CD4-positive, alpha-beta T cell treated with Interleukin-1 beta for 1 hour (primary cell): ENCODE results near the gene HOXC10.

Source experiments
- DNase-seq, 2 donors: peaks; one replicate each; pipeline ENCODE4 v3.0.0-alpha.2; 2020 to 2022

Gene HOXC10

GRCh38 chr12:54030889-54031471, 46.0 kb downstream of the HOXC10 start:
- DNase-seq, result no peak

GRCh38 chr12:54031480-54031879, 46.5 kb downstream of the HOXC10 start:
- no peak for DNase-seq

GRCh38 chr12:54032086-54032619, 47.2 kb downstream of the HOXC10 start:
- DNase-seq, result no peak

GRCh38 chr12:54032627-54033100, 47.7 kb downstream of the HOXC10 start, which contains the start of gene HOXC5:
HOXC5 (plus strand) TSS chr12:54033050; CDS start chr12:54033123, 73 bp downstream.
- DNase-seq, result peak; percentile 67 to 69

GRCh38 chr12:54033106-54033979, 48.4 kb downstream of the HOXC10 start:
- no peak for DNase-seq

GRCh38 chr12:54033980-54034784, 49.2 kb downstream of the HOXC10 start:
- DNase-seq, result no peak

GRCh38 chr12:54034785-54035310, 49.9 kb downstream of the HOXC10 start:
- no peak for DNase-seq

- DNase-seq, result no peak
Observed at GRCh38 chr12:54035568-54036264, 50.8 kb downstream of the HOXC10 start.

GRCh38 chr12:54036620-54037359, 51.8 kb downstream of the HOXC10 start:
- no peak for DNase-seq

GRCh38 chr12:54037360-54038283, 52.7 kb downstream of the HOXC10 start:
- no peak for DNase-seq

GRCh38 chr12:54038284-54038870, 53.4 kb downstream of the HOXC10 start:
- no peak for DNase-seq

- no peak for DNase-seq
Observed at GRCh38 chr12:54038871-54039414, 54.0 kb downstream of the HOXC10 start.

- no peak for DNase-seq
Observed at GRCh38 chr12:54039417-54040147, 54.6 kb downstream of the HOXC10 start.
